ENCODE data around the gene ERMAP.

Gene ERMAP

GRCh38 chr1:42816585-42817439, at the start of gene ERMAP, which contains the start of gene SVBP:
ERMAP (plus strand) TSS chr1:42817122; CDS start chr1:42830449, 13,327 bp downstream.
SVBP (minus strand) TSS chr1:42817397; CDS start chr1:42816544, 853 bp downstream.
- DNase-seq = peak; percentile 61

DNA sequence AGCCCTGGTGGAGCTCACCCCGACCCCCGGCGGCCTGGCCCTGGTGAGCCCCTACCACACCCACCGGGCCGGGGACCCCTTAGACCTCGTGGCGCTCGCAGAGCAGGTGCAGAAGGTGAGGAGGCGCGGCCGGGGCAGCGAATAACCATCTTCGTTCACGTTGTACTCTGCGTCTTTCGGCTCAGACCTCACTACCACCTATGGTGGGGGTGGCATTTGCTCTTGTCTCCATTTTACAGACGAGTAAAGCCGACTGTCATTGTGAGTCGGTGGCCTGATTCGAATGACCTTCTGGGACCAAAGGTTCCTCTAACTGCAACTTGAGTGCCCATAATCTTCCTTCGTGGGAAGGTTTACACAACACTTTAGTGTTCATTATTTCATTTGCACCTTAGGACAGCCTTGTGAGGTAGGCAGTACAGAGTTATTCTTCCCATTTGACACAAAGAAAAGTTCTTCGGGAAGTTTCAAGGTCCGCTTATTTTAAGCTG, 49.4 kb upstream of the ERMAP start:
- no peak for DNase-seq

DNA sequence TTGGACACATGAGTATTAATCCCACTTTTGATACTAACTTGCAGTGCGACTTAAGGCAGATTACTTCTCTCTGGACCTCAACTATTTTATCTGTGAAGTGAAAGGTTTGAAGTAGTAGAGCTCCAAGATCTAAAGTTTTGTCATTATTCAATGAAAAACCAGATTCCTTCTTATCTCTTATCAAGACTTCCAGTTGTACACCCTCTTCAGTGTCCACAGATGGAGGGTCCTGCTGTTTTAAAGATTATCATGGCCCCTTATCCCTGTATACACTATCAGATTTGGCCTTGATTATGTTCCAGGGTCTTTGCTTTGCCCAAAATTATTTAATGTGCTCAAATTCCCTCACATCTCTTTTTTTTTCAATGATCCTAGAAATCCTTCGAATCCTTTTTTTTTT, 48.8 kb upstream of the ERMAP start:
- no peak for DNase-seq

GRCh38 chr1:42769811-42770210, 47.1 kb upstream of the ERMAP start:
- DNase-seq = no peak

DNA sequence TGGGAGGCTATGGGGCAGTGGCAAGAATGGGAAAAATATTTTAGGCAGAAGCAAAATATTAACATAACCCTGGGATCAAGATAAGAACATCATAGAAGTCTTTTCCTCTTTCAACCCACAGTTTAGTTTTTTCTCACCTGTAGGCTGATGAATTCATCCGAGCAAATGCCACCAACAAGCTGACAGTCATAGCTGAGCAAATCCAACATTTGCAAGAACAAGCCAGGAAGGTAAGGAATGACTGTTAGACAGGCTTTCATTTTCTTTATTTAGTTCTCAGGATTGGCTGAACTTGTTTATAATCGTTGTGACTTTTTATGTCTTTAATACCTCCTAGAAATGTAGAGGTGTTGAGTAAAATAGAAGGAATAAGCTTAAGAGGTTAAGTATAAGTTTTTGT, 43.5 kb upstream of the ERMAP start:
- DNase-seq = no peak

DNA sequence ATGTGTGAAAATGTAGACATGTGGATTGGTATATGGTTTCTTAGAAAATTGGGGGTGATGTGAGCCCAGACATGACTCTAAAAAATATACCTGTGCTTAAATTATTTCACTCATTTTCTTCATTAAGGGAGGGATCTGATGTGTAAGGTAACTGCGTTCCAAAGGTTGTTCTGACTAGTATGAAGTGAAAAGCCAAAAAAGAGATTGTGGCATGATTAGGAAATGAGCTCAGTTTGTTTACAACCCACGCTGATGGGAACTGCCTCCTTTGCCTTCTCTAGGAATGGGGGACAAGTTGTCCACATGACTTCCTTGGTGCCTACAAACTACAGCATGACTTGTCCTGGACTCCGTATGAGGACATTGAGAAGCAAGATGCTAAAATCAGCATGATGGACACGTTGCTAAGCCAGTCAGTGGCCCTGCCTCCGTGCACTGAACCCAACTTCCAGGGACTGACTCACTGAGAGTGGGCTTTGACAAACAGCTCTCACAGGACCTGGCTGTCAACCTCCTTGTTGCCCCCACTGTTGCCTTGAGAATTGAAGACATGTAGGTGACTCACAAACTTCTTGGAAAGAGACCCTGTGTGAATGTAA, 41.9 kb upstream of the ERMAP start:
- DNase-seq = no peak

DNA sequence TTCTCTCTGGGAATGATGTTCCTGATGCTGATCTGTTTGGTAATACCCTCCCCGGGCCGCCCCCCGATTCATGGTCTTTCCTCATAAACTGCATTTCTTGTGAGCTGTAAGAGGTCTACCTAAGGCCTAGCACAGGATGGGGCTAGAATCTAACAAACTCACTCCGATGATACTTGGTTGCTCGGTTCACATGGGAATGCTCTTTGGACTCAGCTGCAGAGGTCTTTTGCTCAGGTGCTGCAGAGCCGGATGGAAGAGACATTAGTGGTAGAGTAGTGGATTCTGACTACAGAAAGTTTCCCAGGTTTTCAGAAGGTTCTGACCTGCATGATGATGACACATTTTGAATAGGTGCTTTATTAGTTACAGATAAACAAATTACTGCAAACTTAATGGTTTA, 40.4 kb upstream of the ERMAP start:
- DNase-seq = no peak

DNA sequence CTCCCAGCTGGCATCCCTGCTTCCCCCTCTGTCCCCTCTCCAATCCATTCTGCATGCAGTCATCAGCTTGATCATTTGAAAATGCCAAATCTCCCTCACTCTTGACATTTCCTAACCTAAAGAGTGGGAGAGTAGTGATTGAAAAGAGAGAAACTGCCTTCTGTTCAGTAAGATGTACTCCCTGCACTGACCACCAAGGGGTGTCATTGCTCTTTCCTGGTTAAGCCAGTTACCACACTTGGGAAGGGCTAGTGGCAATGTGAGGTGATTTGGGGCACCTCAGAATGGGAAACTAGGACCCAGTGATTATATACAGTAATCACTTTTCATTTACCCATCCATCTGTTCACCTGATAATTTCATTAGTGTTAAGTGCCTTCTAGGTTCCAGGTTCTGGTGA, 39.1 kb upstream of the ERMAP start:
- no peak for DNase-seq

DNA sequence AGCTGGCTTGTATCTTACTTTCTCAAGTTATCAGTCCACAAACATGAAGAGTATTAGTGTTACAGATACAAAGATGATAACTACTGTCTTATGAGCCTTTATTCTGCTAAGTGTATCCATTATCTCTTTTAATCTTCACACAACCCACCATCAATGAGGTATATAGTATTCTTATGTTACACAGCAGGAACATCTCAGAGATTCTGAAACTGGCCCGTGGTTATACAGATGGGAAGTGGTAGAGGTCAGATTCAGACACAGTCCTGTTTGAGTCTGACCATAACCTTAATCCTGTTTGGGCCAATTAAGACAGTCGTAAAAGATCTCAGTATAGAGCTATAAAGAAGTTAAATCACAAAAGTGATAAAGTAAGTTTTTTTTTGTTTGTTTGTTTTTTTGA, 37.2 kb upstream of the ERMAP start:
- DNase-seq = no peak

DNA sequence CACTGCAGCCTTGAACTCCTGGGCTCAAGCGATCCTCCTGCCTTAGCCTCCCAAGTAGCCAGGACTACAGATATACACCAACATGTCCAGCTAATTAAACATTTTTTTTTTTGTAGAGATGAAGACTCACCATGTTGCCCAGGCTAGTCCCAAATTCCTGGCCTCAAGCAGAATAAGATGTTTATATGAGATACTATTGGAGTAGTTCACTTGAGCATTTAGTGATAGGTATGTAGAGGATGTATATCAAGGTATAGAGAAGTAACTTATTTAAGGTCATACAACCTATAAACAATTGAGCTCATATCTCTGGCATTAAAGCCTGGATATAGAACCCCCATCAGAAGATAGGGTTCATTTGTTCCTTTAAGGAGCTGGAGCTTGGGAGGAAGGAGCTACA, 36.7 kb upstream of the ERMAP start:
- no peak for DNase-seq

- no peak for DNase-seq
These were observed 33.8 kb upstream of the ERMAP start for GRCh38 chr1:42783092-42783491.

DNA sequence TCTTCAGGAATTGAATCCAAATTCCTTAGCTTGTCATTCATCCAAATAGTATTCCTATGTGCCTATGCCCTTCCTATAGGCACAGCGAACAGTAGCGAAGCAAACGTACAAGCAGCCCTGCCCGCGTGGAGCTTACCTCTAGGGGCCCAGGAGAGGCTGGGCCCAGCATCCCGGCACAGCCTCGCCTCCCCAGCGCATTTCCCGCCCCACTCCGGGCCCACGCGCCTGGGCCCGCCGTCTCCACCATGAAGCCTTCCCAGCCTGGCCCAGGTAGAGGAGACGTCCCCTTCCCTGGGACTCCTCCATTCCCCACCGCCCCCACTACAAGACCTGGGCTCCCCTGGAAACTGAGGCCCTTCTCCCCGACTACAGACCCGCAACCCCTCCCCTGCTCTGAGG, 32.4 kb upstream of the ERMAP start:
- no peak for DNase-seq

DNA sequence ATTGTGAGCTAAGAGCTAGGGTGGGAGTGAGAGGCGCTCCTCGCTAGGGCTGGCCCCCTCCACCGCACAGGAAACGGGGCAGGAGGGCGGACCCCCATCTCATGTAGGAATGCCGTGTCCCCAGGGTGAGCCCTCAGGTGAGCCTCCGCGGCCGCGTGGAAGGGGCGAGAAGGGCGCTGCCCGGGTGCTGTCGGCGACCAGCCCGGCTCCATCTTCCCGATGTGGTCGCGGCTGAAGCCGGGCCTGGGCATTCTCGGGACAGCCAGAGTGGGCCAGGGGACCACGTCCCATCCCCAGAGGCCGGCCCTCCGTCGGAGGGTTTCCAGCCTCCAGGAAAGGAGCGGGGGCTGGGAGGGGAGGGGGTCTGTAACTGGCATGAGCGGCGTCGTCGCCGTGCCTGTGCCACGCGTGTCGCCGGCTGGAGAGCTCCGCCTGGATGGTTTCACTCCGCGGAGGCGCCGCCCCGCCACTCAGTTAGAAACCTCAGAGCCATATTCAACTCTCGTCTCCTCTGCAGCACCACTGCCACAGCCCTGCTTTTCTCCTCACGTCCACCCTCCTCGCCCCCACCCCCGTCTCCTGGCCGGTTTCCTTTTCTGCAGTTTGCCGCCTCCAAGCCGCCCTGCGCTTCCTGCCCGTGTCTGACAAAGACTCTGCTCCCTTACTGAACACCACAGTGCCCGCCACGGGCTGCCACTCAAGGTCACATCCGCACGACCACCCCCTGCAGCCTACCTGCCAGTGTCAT, 31.8 kb upstream of the ERMAP start, which contains the start of gene TMEM269:
TMEM269 (plus strand) TSS at position 46 of the 748 bp plus-strand sequence. CDS start 4,903 bp downstream, outside the sequence.
- no peak for DNase-seq

GRCh38 chr1:42786097-42786496, 30.8 kb upstream of the ERMAP start:
- DNase-seq = no peak

- DNase-seq = no peak
These were observed 28.9 kb upstream of the ERMAP start for GRCh38 chr1:42788021-42788420.

DNA sequence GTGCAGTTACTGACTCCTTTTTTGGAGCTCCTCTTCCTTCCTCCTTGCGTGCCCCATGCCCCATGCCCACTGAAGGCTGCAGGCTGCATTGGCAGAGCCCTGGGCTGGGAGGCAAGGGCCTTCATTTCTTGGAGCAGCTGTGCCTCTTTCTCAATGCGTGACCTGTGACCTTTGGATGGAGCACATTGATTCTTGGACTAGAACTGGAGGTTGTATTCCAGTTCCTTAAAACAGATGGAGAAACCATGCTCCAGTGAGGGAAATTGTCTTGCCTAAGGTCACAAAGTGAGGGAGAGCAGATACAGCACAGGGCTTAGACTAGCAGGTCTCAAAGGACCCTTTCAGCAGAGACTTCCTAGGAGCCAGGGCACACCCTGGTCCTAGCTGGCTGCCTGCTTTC, 23.1 kb upstream of the ERMAP start:
- no peak for DNase-seq

DNA sequence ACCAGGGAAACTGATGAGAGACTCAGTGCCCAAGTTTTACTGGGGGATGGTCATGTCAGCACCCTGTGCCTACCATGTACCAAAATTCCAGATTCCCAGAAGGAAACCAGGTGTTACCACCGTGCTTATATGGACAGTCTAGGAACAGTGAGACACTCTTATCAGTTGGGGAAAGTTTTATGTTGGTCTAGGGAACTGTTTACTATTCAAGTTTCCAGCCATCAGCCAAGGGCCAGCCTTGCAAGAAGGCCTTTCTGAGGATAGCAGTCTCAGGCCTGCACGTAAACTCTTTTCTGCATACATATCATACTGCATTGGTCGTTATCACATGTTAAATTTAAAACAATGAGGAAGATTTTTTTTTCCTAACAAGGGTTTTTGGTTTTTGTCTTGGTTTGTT, 19.5 kb upstream of the ERMAP start:
- DNase-seq = no peak

GRCh38 chr1:42797979-42798378, 18.9 kb upstream of the ERMAP start:
- no peak for DNase-seq

GRCh38 chr1:42801832-42802473, 15.0 kb upstream of the ERMAP start:
- DNase-seq = no peak

DNA sequence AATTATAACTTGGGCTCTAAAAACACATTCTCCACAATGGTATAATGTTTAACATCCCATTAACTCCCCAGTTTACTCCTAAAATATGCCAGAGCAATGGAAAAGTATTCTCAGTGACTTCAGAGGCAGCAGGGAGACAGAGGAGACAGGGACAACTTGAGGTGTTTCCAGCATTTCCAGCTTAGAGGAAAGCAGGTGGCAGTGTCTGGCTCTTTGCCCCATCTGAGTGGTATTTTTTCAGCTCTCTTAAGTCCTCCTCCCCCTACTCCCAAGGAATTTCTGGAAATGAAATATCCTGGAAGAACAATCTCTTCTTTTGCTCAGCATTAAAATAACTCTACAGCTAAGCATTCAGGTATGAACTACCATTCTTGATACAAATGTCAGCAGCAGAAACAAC, 10.8 kb upstream of the ERMAP start:
- DNase-seq = no peak

GRCh38 chr1:42806593-42806992, 10.3 kb upstream of the ERMAP start:
- no peak for DNase-seq

GRCh38 chr1:42807056-42807668, 9.8 kb upstream of the ERMAP start:
- no peak for DNase-seq

Data from NCI-H187 treated with DMSO at 0.1 percent for 48 hours (cell line).